HG02588 (cell line): ENCODE measurements around the gene CNTF.
A peak's percentile ranks its signal among the peaks of the same experiment; 100 is the strongest.
"Not testable (repeated sequence)": the region's sequence is repeated elsewhere in the genome, so short reads cannot be mapped to it uniquely, and the experiment has no call there.

Source experiments
- ATAC-seq: cut with Tn5 transposase; IDR thresholded peaks from one replicate; pipeline ENCODE4 v1.9.1; 2021; ENCODE audit warnings: mild to moderate bottlenecking, moderate library complexity; ENCODE audit not compliant: unreplicated experiment

The CNTF gene, protein sequence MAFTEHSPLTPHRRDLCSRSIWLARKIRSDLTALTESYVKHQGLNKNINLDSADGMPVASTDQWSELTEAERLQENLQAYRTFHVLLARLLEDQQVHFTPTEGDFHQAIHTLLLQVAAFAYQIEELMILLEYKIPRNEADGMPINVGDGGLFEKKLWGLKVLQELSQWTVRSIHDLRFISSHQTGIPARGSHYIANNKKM

GRCh38 chr11:58622344-58622743 lies at the start of gene CNTF:
Gene CNTF (plus strand): TSS chr11:58622665. CDS start chr11:58622753, 88 bp downstream.
- ATAC-seq: no peak

GRCh38 chr11:58572906-58573305 lies 49.6 kb upstream of the CNTF start:
- ATAC-seq: not testable (repeated sequence)

DNA sequence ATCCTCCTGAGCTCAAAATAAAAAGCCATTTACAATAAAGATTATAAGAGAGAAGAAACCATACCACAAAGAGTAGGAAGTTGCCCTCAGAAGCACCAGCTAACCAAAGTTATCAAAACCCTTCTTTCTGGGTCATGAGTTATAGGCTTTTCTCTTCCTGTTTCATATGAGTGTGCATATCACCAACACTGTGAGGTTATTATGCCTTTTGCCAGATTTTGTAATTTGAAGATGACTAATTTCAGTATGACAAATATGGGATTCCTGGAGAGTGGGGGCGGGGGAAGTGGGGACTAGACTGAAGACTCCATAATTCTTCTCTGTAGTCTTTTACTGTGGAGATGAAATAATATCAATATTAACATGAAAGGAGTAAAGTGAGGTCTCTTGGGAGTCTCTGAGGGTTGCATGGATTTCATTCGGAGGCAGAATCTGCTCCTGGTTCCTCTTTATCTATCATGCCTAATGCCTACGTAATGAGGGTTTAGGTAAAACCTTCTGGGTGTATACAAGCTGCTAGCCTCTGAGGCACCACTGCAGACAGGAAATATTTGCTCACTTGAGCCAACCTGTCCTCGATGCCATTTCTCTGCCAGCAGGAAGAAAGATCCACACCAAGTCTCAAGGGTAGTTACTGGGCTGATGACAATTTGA lies 48.9 kb upstream of the CNTF start:
- ATAC-seq: peak; percentile 12

DNA sequence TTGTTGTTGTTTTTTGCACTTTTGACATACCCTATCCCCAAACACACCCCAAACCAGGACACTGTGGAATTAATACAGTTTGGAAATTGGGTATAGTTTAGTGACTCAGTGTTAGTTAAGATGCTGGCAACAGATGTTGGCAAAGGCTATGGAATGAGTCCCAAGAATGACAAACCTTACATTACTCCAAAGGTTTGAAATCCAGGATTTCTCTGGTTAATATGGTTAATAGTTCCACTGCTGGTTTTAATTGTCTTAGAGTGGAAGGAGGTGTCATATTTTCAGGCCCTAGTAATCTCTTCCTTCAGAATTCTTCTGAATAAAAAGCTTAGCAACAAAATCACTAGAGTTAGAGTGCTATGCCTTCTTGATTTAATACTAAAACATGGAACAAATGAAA lies 47.6 kb upstream of the CNTF start:
- no peak for ATAC-seq

DNA sequence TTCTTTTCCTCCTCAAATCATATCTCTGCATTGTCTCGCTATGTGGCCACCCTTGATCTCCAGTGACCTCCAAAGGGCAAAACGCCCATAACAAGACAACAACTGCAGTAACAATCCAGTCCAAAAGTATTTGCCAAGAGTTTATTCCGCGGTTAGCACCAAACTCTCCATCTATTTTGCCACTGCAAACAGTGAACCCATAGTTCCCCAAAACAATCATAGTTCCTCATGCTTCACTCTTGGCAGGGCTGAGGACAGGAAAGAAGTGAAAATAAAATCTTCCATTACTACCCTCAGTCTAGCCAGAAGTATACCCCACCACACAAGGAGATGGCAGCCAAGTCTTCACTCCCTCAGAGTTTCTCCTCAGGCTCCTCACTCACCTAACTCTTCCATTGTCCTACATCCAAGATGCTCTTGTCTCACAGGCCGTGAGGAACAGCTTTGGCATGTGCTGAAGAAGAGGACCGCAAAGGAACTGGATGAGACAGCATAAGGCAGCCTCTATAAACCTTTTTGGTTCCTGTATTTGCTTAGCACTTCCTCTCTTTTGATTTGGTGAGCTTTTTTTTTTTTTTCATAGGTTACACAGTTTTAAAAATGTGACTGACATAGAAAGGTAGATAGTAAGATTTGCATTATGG lies 47.0 kb upstream of the CNTF start, which contains the start of gene LPXN:
TSS of gene LPXN (minus strand) at position 480 of the 644 bp plus-strand sequence. CDS start at position 396, 84 bp downstream.
- ATAC-seq: no peak

- no peak for ATAC-seq
Observed at GRCh38 chr11:58576887-58577471, 45.5 kb upstream of the CNTF start.

GRCh38 chr11:58577555-58578135 lies 44.8 kb upstream of the CNTF start:
- ATAC-seq: peak; percentile 50

DNA sequence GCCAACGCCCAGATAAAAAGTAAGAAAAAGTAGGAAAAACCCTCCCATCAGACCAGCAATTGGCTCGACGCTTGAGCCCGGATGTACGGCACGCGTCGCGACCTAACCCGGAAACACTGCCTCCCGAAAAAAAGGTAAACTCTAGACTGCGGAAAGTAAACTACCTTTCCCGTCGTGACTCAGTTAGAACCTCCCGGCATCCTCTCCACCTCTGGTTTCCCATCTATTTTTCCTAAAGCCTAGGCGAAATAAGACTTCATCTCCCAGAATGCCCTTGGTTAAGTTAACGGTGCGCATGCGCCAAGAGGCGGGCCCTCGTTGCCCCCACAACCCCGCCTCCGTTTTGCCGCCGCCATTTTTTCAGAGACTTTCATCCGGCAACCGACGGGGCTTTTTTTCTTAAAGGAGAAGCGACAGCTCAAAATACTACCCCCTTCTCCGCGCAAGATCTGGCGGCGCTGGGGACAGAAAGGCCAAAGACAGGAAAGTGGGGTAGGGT lies 44.3 kb upstream of the CNTF start:
- no peak for ATAC-seq

DNA sequence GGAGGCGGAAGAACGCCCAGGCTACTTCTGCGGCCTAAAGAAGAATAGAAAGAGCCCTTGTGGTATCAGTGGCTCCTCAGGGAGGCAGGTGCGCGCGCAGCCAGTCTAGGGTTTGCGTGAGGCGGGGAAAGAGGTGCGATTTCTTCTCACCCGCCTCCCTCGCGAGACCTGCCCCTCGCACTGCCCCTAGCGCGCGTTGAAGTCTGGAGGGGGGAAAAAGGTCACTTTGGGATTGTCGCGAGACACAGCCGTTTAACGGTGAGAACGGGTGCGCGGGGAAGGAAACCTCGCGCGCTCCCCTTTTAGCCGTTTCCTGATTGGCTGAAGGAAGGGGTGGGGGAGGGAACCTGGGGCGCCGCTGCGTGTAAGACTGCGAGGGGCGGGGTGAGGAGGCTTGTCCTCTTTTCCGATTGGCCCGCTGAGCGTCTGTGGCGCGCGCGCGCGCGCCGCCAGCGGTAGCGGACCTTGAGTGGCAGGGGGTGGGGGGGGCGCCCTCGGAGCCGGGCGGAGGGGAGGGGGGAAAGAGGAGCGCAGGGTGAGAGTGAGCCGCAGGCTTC lies 43.8 kb upstream of the CNTF start, which contains the start of gene ZFP91:
TSS of gene ZFP91 (plus strand) at position 429 of the 557 bp plus-strand sequence. CDS start 219 bp downstream, outside the sequence.
- ATAC-seq: peak; percentile 32

DNA sequence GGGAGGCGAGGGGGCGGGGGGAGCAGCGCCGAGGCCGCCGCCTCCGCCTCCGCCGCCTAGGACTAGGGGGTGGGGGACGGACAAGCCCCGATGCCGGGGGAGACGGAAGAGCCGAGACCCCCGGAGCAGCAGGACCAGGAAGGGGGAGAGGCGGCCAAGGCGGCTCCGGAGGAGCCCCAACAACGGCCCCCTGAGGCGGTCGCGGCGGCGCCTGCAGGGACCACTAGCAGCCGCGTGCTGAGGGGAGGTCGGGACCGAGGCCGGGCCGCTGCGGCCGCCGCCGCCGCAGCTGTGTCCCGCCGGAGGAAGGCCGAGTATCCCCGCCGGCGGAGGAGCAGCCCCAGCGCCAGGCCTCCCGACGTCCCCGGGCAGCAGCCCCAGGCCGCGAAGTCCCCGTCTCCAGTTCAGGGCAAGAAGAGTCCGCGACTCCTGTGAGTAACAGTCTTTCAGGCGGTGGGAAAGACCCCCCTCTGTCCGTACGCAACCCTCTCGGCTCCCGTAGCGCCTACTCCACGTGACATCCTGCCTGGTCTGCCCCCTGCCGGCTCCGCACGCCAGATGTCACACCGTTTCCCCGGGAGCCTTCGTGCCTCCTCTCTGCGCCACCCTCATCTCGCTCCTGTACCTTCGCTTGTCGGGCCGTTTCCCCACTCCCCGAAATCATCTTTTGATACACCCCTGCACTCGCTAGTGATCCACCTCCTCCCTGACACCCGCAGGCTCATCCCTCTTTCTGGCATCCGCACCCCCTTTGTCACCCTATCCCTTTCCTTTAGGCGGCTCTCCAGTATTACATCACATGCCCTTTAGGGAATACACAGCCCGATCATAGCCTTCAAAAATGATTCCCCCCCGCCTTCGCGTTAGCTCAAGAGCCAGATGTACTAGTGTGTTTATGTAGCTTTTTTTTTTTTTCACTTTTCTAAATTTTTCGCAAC lies 43.0 kb upstream of the CNTF start:
- ATAC-seq: peak; percentile 35

GRCh38 chr11:58580311-58580710 lies 42.2 kb upstream of the CNTF start:
- ATAC-seq: no peak

GRCh38 chr11:58582437-58582836 lies 40.0 kb upstream of the CNTF start:
- no peak for ATAC-seq

DNA sequence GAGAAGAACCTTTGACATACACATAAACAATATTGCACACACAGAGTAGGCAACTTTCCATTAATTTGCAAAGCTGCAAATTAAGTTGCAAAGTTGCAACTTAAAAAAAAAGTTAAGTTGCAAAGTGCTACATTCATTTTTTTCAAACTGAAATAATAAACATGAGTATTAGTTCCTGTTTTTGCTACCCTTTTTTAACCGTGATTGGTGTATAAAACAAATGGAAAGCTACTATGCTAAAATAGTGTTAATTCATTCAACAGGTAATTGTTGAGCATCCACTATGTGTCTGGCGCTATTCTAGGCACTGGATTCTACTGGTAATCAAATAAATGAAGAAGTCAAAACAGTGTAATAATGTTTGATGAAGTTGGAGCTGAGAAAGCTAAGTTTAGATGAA lies 35.5 kb upstream of the CNTF start:
- ATAC-seq: no peak

GRCh38 chr11:58591659-58592058 lies 30.8 kb upstream of the CNTF start:
- no peak for ATAC-seq

GRCh38 chr11:58592760-58593472 lies 29.5 kb upstream of the CNTF start:
- no peak for ATAC-seq

GRCh38 chr11:58594826-58595225 lies 27.6 kb upstream of the CNTF start:
- no peak for ATAC-seq

DNA sequence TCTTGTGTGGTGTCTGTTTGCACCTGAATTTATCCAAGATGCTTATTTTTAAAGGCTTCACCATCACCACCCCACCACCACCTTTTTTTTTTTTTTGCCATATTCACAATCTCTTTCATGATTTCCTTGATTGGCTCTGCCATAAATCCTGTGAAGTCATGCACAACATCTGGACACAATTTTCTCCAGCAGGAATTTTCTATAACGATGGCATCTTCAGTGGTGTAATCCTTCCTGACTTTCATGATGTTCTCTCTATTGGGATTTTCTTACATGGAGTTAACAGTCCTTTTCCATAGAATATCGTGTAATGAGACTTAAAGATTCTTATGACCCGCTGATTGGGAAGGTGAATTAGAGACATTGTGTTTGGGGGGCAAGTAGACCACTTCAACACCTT lies 25.8 kb upstream of the CNTF start:
- no peak for ATAC-seq

DNA sequence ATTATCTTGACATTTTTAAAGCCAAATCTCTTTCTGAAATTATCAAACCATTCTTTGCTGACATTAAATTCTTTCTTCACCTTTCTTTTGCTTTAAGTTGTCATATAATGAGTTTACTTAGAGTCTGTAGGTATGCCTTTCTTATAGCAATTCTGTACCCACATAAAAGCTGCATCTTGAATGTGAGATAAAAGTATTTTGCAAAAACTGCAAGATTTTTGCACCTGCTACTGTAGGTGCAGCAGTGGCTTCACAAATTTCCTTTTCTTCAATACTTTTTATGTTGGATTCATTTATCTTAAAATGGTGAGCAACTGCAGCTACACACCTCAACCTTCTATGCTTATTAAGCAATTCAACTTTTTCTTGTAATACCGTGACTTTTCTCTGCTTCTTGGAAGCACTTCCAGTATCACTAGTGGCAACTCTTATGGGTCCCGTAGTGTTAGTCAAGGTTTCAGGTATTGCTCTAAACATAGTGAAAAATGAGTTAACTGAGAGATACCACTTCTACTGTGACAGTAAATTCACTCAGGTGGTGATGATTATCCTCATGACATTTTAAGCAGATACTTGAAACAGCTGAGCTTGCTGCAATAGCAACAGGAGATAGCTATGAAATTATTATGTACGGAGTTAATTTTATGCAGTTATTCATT lies 24.9 kb upstream of the CNTF start:
- ATAC-seq: no peak

GRCh38 chr11:58600510-58600909 lies 22.0 kb upstream of the CNTF start:
- ATAC-seq: no peak
